Measurements from ENCODE around the gene CDH24. TPM values are rescaled to one million over a fixed set of nuclear protein-coding genes. Genes with fewer than 3 reads are reported as not detected.

Gene CDH24
- total RNA-seq, 1 experiment from 2014 or later, result 8.3 TPM

- Histone ChIP-seq H3K4me1 (peaks cover 11% of the 10 kb centered on the region), H3K36me3 (peaks cover 42% of the 10 kb centered on the region), H3K27ac (no peak overlapping the region), H3K27me3 (no peaks in the 10 kb centered on the region), H3K4me3 (no peak overlapping the region), H3K9me3 (replicated peaks) (no peaks in the 10 kb centered on the region)
- no peak for DNase-seq
Observed at GRCh38 chr14:23058654-23059504, 1.6 kb upstream of the CDH24 start.

GRCh38 chr14:23057757-23058653 is 685 bp upstream of the CDH24 start:
- peak overlapping the region; percentile 74 for H3K4me3 ChIP-seq

GRCh38 chr14:23056145-23056955 is 970 bp downstream of the CDH24 start:
- Histone ChIP-seq H3K4me1 (peaks cover 3% of the 10 kb centered on the region; the same call in 1 of the 2 replicates), H3K36me3 (peaks cover 19% of the 10 kb centered on the region), H3K27ac (no peak overlapping the region), H3K27me3 (no peaks in the 10 kb centered on the region), H3K9me3 (replicated peaks) (no peaks in the 10 kb centered on the region), H3K4me3 (peak overlapping the region; percentile 74)
- DNase-seq, result peak; percentile 84 to 92

More at GRCh38 chr14:23057757-23058653, 685 bp upstream of the CDH24 start:
- no peaks in the 10 kb centered on the region for H3K9me3 ChIP-seq (replicated peaks)
- peak overlapping the region; percentile 44; the same call in 1 of the 2 replicates for H3K27ac ChIP-seq
- H3K27me3 ChIP-seq, result no peaks in the 10 kb centered on the region
- H3K36me3 ChIP-seq, result peaks cover 34% of the 10 kb centered on the region
- peaks cover 11% of the 10 kb centered on the region for H3K4me1 ChIP-seq
- peak; percentile 90 to 95 for DNase-seq

- no peaks in the 10 kb centered on the region for H3K27me3 ChIP-seq
- no peaks in the 10 kb centered on the region for H3K9me3 ChIP-seq (replicated peaks)
- peaks cover 13% of the 10 kb centered on the region for H3K36me3 ChIP-seq
- no peak overlapping the region; the same call in 1 of the 2 replicates for H3K4me3 ChIP-seq
- peaks cover 3% of the 10 kb centered on the region; the same call in 1 of the 2 replicates for H3K4me1 ChIP-seq
- H3K27ac ChIP-seq, result no peak overlapping the region
- peak; percentile 31 to 48 for DNase-seq
Observed at GRCh38 chr14:23055621-23056144, 1.6 kb downstream of the CDH24 start.

GRCh38 chr14:23055147-23055550 is 2.2 kb downstream of the CDH24 start:
- DNase-seq, result no peak
- peaks cover 3% of the 10 kb centered on the region; the same call in 1 of the 2 replicates for H3K4me1 ChIP-seq
- no peaks in the 10 kb centered on the region for H3K9me3 ChIP-seq (replicated peaks)
- H3K27me3 ChIP-seq, result no peaks in the 10 kb centered on the region
- no peak overlapping the region for H3K4me3 ChIP-seq
- no peak overlapping the region for H3K27ac ChIP-seq
- H3K36me3 ChIP-seq, result peaks cover 7% of the 10 kb centered on the region

- H3K4me3 ChIP-seq, result no peak overlapping the region
- no peaks in the 10 kb centered on the region for H3K9me3 ChIP-seq (replicated peaks)
- no peaks in the 10 kb centered on the region for H3K27me3 ChIP-seq
- H3K27ac ChIP-seq, result no peak overlapping the region
- H3K36me3 ChIP-seq, result peaks cover 4% of the 10 kb centered on the region; the same call in 1 of the 2 replicates
- DNase-seq, result peak in 1 of 2 experiments; percentile 32
- H3K4me1 ChIP-seq, result peaks cover 3% of the 10 kb centered on the region; the same call in 1 of the 2 replicates
Observed at GRCh38 chr14:23054000-23054811, 3.1 kb downstream of the CDH24 start.

GRCh38 chr14:23053426-23053825 is 3.9 kb downstream of the CDH24 start:
- H3K36me3 ChIP-seq, result peaks cover 3% of the 10 kb centered on the region; the same call in 1 of the 2 replicates
- H3K27ac ChIP-seq, result no peak overlapping the region
- DNase-seq, result no peak
- peaks cover 3% of the 10 kb centered on the region; the same call in 1 of the 2 replicates for H3K4me1 ChIP-seq
- no peaks in the 10 kb centered on the region for H3K9me3 ChIP-seq (replicated peaks)
- no peaks in the 10 kb centered on the region for H3K27me3 ChIP-seq
- no peak overlapping the region for H3K4me3 ChIP-seq

GRCh38 chr14:23052671-23053070 is 4.6 kb downstream of the CDH24 start:
- no peaks in the 10 kb centered on the region for H3K9me3 ChIP-seq (replicated peaks)
- no peak for DNase-seq
- H3K27me3 ChIP-seq, result no peaks in the 10 kb centered on the region
- peaks cover 3% of the 10 kb centered on the region; the same call in 1 of the 2 replicates for H3K4me1 ChIP-seq
- H3K27ac ChIP-seq, result no peak overlapping the region
- no peak overlapping the region for H3K4me3 ChIP-seq
- peaks cover 5% of the 10 kb centered on the region; the same call in 1 of the 2 replicates for H3K36me3 ChIP-seq

GRCh38 chr14:23052182-23052623 is 5.1 kb downstream of the CDH24 start:
- H3K4me1 ChIP-seq, result peaks cover 3% of the 10 kb centered on the region; the same call in 1 of the 2 replicates
- no peaks in the 10 kb centered on the region for H3K27me3 ChIP-seq
- peaks cover 5% of the 10 kb centered on the region; the same call in 1 of the 2 replicates for H3K36me3 ChIP-seq
- no peak overlapping the region for H3K27ac ChIP-seq
- no peak overlapping the region for H3K4me3 ChIP-seq
- H3K9me3 ChIP-seq (replicated peaks), result no peaks in the 10 kb centered on the region
- no peak for DNase-seq

- H3K27ac ChIP-seq, result no peak overlapping the region
- no peak for DNase-seq
- no peak overlapping the region for H3K4me3 ChIP-seq
- H3K36me3 ChIP-seq, result peaks cover 5% of the 10 kb centered on the region; the same call in 1 of the 2 replicates
- peaks cover 3% of the 10 kb centered on the region; the same call in 1 of the 2 replicates for H3K4me1 ChIP-seq
- H3K27me3 ChIP-seq, result no peaks in the 10 kb centered on the region
- no peaks in the 10 kb centered on the region for H3K9me3 ChIP-seq (replicated peaks)
Observed at GRCh38 chr14:23051141-23052057, 5.9 kb downstream of the CDH24 start.

GRCh38 chr14:23049011-23049410 is 8.3 kb downstream of the CDH24 start:
- Histone ChIP-seq H3K36me3 (peaks cover 5% of the 10 kb centered on the region; the same call in 1 of the 2 replicates), H3K27me3 (no peaks in the 10 kb centered on the region), H3K4me3 (no peak overlapping the region), H3K9me3 (replicated peaks) (no peaks in the 10 kb centered on the region), H3K27ac (no peak overlapping the region), H3K4me1 (no peaks in the 10 kb centered on the region)
- DNase-seq, result no peak

All from SJCRH30 (cell line).